H1 (cell line): ENCODE results near the gene RNASE7.

ENCODE experiments used
- CEBPB ChIP-seq: IDR thresholded peaks from 2 replicates; pipeline ENCODE4 v1.6.1; 2012; ENCODE audit warnings: low read depth, low read length
- CHD2 ChIP-seq: IDR thresholded peaks from 2 replicates; pipeline ENCODE4 v1.6.1; 2012; ENCODE audit warnings: low read length, improper control_type of control experiment
- CTCF ChIP-seq, 3 experiments: IDR thresholded peaks; 1 replicate in 2 of 3; 2 replicates in 1 of 3; pipeline versions ENCODE4 v1.5.1 to v1.6.1; 2011; ENCODE audit warnings: low read length in 3 of 3, mild to moderate bottlenecking in 3 of 3, inconsistent platforms in 2 of 3, low read depth in 1 of 3, moderate library complexity in 1 of 3; ENCODE audit not compliant: insufficient read depth in 1 of 3; ENCODE audit errors: control extremely low read depth in 1 of 3
- EZH2 ChIP-seq: fragments of 200-600 bp; sonication (generic); IDR thresholded peaks from 2 replicates; pipeline ENCODE4 v1.7.1; 2012; ENCODE audit warnings: low read depth, mild to moderate bottlenecking, moderate library complexity, low read length, inconsistent platforms; ENCODE audit not compliant: severe bottlenecking
- HDAC6 ChIP-seq: IDR thresholded peaks from one replicate; pipeline ENCODE4 v1.7.1; 2012; ENCODE audit warnings: low read depth, mild to moderate bottlenecking, inconsistent platforms, low read length, moderate library complexity
- JUN ChIP-seq: IDR thresholded peaks from 2 replicates; pipeline ENCODE4 v1.6.1; 2011; ENCODE audit warnings: low read depth, mild to moderate bottlenecking, improper control_type of control experiment, low read length
- KDM1A ChIP-seq: fragments of 200-600, 300-600 bp; sonication (generic); IDR thresholded peaks from 2 replicates; pipeline ENCODE4 v1.7.1; 2016; ENCODE audit warnings: mild to moderate bottlenecking, low read length, borderline replicate concordance
- POLR2A ChIP-seq, 2 experiments: IDR thresholded peaks; 1 replicate in 1 of 2; 2 replicates in 1 of 2; pipeline ENCODE4 v1.6.1; 2011; ENCODE audit warnings: low read depth in 2 of 2, low read length in 2 of 2, mild to moderate bottlenecking in 2 of 2; ENCODE audit errors: control extremely low read depth in 1 of 2
- RFX5 ChIP-seq: IDR thresholded peaks from 2 replicates; pipeline ENCODE4 v1.6.1; 2011; ENCODE audit warnings: low read depth, low read length, improper control_type of control experiment, borderline replicate concordance

- no peak for TF ChIP-seq CTCF (IDR thresholded peaks at IDR 0.05; ENCODE audit: control extremely low read depth in 1 of 3, insufficient read depth in 1 of 3, low read depth in 1 of 3, low read length in 3 of 3)
- TF ChIP-seq RFX5: no peak
- no peak for TF ChIP-seq KDM1A
- no peak for TF ChIP-seq POLR2A (IDR thresholded peaks at IDR 0.05; ENCODE audit: control extremely low read depth in 1 of 2, low read depth in 2 of 2, low read length in 2 of 2)
- TF ChIP-seq JUN: no peak
- TF ChIP-seq CHD2: no peak
- no peak for TF ChIP-seq HDAC6
- TF ChIP-seq EZH2: no peak
- TF ChIP-seq CEBPB: no peak
Observed at GRCh38 chr14:21003788-21004346, 38.3 kb upstream of the RNASE7 start.
